OCI-M2 (cell line): ENCODE measurements around the gene POPDC2.

Experiments
- DNase-seq: peaks from one replicate; lab custom pipeline; 2025; ENCODE audit not compliant: unreplicated experiment; lab: John Stamatoyannopoulos, UW

The POPDC2 gene

DNA sequence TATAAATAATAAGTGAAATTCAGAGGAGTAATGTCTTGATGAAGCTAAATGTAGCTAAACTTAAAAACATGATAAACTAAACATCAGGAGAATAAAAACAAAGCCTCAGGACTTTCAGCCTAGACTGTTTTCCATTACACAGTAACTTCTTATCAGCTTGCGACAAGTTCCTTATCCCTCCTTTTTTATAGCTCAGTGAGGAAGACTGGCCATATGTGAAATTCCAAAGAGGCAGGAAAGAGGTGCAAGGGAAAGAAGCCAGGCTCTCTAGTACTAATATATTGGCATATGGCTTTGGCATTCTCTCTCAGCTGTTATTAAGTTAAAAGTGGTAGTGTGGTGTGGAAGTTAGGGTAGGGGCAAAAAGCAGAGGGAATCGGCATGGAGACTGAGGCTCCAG, 12.4 kb upstream of the POPDC2 start:
- DNase-seq: no peak

DNA sequence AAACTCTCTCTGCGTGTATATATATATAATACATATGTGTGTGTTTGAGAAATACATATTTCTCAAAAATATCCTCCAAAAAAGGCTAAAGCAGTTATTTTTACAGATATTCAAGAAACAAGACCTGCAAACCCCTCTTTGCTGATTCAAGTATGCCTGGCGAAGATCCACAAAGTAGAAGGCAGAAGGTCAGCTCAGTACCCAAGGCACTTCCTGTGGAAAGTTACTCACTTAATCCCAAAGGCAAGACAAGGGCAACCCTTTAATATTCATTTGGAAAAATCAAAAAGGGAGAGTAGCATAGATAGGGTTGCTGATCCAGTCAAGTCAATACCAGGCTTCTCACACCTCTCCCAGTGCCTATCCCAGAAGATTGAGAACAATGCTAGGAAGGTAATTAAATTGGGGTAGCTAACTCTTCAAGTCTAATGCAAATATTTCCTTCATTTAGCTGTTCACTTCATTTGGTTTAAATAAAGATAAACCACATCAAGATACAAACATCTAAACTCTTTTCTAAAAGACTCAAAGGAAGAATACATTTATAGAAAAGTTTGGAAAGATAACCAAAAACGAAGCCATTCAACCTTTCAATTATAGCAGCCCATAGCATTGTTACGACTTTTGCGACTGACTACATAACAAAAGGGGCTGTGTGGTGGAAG, 9.6 kb upstream of the POPDC2 start:
- DNase-seq: no peak

GRCh38 chr3:119665954-119666559, 5.7 kb upstream of the POPDC2 start:
- DNase-seq: no peak

DNA sequence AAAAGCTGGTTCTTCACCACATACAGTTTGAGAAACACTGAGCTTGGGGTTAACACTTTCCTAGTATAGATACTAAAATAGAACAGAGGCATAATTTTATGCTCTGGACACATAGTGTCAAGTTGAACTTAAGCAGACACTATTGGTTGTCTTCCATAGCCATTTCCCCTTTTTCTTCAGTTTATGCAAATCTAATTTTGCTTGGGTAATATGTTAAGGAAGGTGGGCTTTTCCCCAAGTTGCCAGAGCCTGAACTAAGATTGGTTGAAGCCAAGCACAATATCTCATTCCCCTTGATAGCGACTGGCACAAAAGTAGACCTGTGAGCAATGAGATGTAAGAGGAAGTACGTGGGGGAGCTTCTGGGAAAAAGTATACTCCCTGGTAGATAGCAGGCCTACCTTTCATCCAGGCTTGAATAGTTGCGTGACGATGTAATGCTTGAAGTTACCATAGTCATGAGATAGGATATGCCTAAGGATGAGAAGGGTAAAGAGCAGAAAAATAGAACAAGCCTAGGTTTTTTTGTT, 4.5 kb upstream of the POPDC2 start:
- no peak for DNase-seq

DNA sequence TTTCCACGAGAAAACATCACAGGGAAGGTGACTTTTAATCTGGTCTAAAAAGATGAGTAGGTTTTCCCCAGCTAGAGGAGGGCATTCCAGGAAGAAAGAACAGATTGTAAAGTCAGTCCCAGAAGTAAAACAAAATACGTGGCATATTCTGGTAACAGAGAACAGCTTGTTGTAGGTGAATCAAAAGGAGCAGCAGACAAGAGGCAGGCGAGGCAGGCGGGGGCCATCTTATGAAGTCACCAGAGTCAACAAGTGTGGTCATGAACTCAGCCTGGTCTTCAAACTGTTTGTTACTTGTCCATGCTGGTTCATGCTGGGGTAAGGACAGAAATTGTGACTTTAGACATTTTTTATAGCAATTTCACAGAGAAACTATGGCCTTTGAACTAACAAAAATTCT, 4.0 kb upstream of the POPDC2 start:
- no peak for DNase-seq

- DNase-seq: no peak
These were observed 3.5 kb upstream of the POPDC2 start for GRCh38 chr3:119663885-119664284.

- no peak for DNase-seq
These were observed 2.4 kb upstream of the POPDC2 start for GRCh38 chr3:119662604-119663373.

GRCh38 chr3:119659606-119660291, 640 bp downstream of the POPDC2 start:
- no peak for DNase-seq

DNA sequence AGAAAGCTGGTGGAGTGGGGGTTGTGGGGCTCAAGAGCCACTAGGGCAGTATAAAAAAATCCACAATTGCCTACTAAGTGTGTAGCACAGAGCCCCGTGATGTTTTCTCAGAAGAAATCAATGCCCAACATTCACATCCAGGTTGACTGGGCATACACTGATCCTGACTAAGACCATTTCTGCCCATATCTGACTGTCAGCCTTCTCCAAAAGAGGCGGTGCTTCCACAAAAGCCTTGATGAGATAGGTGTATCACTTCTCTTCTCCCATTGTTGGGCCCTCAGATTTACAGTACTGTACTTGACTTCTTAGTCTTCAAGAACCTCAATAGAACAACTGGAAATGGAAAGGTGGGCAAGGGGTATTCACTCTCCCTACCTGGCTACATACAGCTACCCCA, 1.4 kb downstream of the POPDC2 start:
- no peak for DNase-seq

DNA sequence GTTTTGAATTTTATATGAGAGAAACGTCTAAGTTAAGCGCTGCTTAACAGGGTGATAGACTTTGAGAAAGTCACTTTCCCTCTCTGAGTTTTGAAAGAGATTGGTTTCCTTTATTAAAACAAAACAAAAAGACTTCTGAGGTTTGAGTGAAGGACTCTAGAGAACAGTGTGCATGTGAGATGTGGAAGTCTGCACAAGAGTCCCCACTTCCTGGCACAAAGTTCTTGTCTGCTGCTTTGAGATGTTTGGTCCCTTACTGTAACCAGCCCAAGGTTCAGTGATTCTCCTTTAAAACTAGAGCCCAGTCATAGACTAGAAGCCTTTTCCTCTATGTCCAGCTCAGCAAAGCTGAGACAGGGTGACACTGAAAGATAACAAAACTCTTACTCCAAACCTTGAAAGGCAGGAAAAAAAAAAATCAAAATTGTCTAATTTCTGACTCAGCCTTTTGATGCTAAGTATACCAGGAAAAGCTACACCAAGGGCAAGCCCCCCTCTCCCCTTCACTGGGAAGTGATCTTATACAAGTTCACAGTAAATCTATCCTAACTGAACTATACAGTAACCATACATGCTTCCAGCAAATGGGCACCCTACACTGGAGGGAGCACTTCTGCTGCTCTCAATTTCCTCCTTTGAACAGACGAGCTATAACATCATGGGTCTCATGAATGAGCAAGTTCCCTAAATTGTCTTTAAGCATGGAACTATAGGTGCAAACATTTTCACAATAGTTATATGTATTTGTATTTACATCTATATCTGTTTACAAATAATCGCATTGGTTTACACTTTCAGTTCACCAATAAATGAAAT, 2.3 kb downstream of the POPDC2 start:
- DNase-seq: no peak

DNA sequence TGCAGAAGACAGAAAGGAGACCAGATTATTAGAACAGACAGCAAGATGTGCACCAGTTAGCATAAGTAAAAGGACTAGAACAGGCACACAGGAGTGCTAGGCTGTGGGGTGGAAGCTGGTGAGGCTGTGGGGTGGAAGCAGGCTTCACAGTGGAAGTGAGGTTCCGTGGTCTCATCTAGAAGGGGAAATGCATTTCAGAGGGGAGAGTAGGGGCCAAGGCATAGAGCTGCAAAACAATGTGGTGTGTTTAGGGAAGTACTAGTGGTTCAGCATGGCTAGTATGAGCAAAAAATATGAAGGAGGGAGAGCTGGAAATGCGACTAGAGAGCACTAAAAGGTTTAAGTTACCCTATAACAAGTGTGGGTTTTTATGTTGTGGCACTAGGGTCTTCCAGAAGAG, 6.5 kb downstream of the POPDC2 start:
- DNase-seq: no peak

DNA sequence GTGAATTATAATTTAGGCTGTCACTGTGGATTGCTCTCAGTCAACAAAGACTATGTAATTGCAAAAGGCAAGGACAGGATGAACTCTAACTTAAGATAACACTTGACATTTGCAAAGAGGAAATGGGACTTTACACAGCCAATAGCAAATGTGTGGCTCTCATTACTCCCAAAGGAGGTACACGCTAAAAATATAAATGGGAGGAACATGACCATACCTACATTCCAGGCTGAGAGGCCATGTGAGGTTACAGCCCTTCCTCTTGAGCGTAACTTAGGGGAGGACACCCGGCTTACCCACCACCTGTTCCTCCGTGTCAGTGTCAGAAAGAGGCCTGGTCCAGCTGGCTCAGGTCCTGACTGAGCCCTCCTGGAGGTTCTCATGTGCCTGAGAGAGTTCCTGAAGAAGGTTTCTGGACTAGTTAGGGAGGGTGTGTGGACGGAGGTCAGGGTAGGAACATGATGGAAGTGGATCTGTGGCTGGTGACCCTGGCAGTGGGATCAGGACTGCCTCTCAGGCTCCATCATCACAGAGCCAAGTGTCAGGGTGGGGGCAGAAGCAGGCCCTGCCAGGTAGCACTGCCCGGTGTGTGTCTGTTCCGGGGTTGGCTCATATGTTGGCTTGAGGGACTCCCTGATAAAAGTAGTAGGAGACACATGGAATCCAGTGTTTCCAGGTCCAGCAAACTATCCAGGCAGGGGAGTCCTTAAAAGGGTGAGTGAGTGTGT, 7.9 kb downstream of the POPDC2 start:
- no peak for DNase-seq

DNA sequence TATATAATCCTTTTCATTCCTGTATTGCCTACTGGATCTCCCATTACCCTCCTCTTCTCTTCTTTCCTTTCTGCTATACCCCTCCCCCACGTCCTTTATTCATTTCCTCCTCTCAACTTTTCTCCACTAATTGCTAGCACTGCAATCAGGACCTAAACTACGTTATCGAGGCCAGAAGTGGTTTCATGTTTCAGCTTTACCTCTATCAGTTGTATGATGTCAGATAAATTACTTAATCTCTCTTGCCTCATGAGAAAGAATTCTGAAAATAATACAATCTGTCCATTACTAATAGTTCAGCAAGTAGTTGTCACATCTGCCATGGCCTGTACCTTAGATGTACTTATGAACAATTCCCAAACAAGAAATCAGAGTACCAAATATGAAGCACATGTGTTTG, 10.6 kb downstream of the POPDC2 start:
- DNase-seq: no peak

GRCh38 chr3:119647843-119648575, 12.4 kb downstream of the POPDC2 start:
- no peak for DNase-seq

- no peak for DNase-seq
These were observed 13.2 kb downstream of the POPDC2 start for GRCh38 chr3:119647171-119647570.

GRCh38 chr3:119645813-119646212, 14.6 kb downstream of the POPDC2 start:
- no peak for DNase-seq

DNA sequence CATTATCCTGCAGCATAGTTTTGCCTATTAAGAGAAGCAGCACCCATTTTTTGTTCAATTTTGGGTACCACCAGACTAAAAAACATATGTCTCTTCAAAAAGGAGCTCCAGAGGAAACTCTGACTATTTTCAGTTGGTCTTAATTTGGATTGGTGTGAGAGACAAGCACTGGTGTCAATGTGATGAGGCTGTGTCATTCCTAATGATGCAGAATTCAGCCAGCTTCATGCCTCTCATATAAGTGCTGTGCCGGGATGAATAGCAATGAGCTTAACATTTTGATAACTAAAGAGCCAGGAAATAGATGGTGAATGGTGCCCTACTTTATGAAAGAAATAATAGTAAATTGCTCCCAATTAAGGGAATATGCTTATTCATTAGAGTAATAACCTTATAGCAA, 15.9 kb downstream of the POPDC2 start:
- no peak for DNase-seq

DNA sequence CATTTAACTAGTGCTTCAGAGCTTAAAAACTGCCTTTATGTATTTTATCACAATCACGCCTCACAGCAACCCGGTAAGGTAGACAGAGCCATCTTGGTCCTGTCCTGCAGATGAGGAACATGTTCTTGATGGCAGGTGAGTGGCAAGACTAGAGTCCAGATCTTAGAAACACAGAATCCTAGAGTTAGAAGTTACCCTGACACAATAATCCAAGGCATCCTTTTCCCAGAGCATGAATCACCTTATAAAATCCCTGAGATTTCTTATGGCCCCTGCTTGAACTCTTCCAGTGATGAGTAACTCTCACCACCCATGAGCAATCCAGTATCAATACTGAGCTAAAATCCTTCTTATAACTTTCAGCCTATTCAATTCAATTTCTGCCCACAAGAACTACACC, 16.9 kb downstream of the POPDC2 start:
- no peak for DNase-seq

GRCh38 chr3:119642746-119643473, 17.5 kb downstream of the POPDC2 start:
- no peak for DNase-seq
